Keratinocyte (primary cell): ENCODE data around the gene HOXB2. TPM values are rescaled to one million over a fixed set of nuclear protein-coding genes. Genes with fewer than 3 reads are reported as not detected.

Source experiments
- DNase-seq: peaks from one replicate; pipeline ENCODE4 v3.0.0-alpha.2; 2011; ENCODE audit warnings: low read depth, missing footprints, low spot score
- FAIRE-seq: peaks from 2 replicates; lab custom pipeline; 2011; peaks lifted over from hg19 to GRCh38; lab: Jason Lieb, UNC
- H2AFZ ChIP-seq: 2 replicates; pipeline ENCODE4 v1.6.0; 2012; ENCODE audit warnings: low read length, control low read depth, inconsistent platforms; ENCODE audit not compliant: control insufficient read depth
- H3K27ac ChIP-seq: 2 replicates; pipeline ENCODE4 v1.5.1; 2011; ENCODE audit warnings: low read length; ENCODE audit not compliant: control insufficient read depth, insufficient read depth
- H3K27me3 ChIP-seq: 3 replicates; pipeline ENCODE4 v1.6.0; 2011; ENCODE audit warnings: low read length; ENCODE audit not compliant: control insufficient read depth, insufficient read depth; ENCODE audit errors: extremely low read depth
- H3K36me3 ChIP-seq, 2 experiments: 2 replicates in 1 of 2; 3 replicates in 1 of 2; pipeline ENCODE4 v1.5.1; 2011; ENCODE audit warnings: low read length in 2 of 2, mild to moderate bottlenecking in 1 of 2; ENCODE audit not compliant: control insufficient read depth in 2 of 2, insufficient read depth in 2 of 2; ENCODE audit errors: extremely low read depth in 1 of 2
- H3K4me1 ChIP-seq: 3 replicates; pipeline ENCODE4 v1.5.1; 2011; ENCODE audit warnings: low read length; ENCODE audit not compliant: control insufficient read depth, insufficient read depth; ENCODE audit errors: extremely low read depth
- H3K4me2 ChIP-seq: 3 replicates; pipeline ENCODE4 v1.6.0; 2011; ENCODE audit warnings: low read depth, low read length; ENCODE audit not compliant: control insufficient read depth, insufficient read depth; ENCODE audit errors: extremely low read depth
- H3K4me3 ChIP-seq, 3 experiments: fragments of 200-600 bp in 1 of 3; sonication (generic) in 1 of 3; 2 replicates in 2 of 3; 3 replicates in 1 of 3; pipeline ENCODE4 v1.5.1; 2011 to 2016; ENCODE audit warnings: low read length in 3 of 3, mild to moderate bottlenecking in 3 of 3, control low read depth in 2 of 3, inconsistent platforms in 1 of 3, low read depth in 1 of 3, mixed read lengths in 1 of 3, mixed run types in 1 of 3, moderate library complexity in 1 of 3; ENCODE audit not compliant: control insufficient read depth in 2 of 3, insufficient read depth in 2 of 3; ENCODE audit errors: extremely low read depth in 1 of 3
- H3K79me2 ChIP-seq: 2 replicates; pipeline ENCODE4 v1.6.0; 2012; ENCODE audit warnings: low read length; ENCODE audit not compliant: control insufficient read depth, insufficient read depth
- H3K9ac ChIP-seq: 3 replicates; pipeline ENCODE4 v1.6.0; 2011; ENCODE audit warnings: low read length; ENCODE audit not compliant: control insufficient read depth, insufficient read depth; ENCODE audit errors: extremely low read depth
- H3K9me1 ChIP-seq: 3 replicates; pipeline ENCODE4 v1.6.0; 2011; ENCODE audit warnings: low read length; ENCODE audit not compliant: control insufficient read depth, insufficient read depth; ENCODE audit errors: extremely low read depth
- H3K9me3 ChIP-seq: 2 replicates; pipeline ENCODE4 v1.5.1; 2012; ENCODE audit warnings: low read depth, low read length; ENCODE audit not compliant: control insufficient read depth
- H4K20me1 ChIP-seq: 3 replicates; pipeline ENCODE4 v1.6.0; 2011; ENCODE audit warnings: low read length; ENCODE audit not compliant: control insufficient read depth, insufficient read depth; ENCODE audit errors: extremely low read depth
- CTCF ChIP-seq, 3 experiments: IDR thresholded peaks in 1 of 3; conservative IDR thresholded peaks in 1 of 3; optimal IDR thresholded peaks in 1 of 3; 2 replicates in 2 of 3; 3 replicates in 1 of 3; pipeline versions ENCODE3 to v1.5.1; 2011; ENCODE audit warnings: low read length in 3 of 3, mild to moderate bottlenecking in 3 of 3, moderate library complexity in 2 of 3, control low read depth in 1 of 3, inconsistent platforms in 1 of 3; ENCODE audit not compliant: insufficient read depth in 2 of 3; ENCODE audit errors: extremely low read depth in 1 of 3
- EZH2 ChIP-seq: IDR thresholded peaks from one replicate; pipeline ENCODE4 v1.6.1; 2012; ENCODE audit warnings: inconsistent platforms, mild to moderate bottlenecking, low read length, moderate library complexity
- dilution Hi-C: fragments of 300-500 bp; cut with MboI; formaldehyde crosslinking; loops from one replicate; pipeline ENCODE4 v1.7.0; 2020; ENCODE audit warnings: low sequenced_read_pairs; ENCODE audit not compliant: extremely low pct_ligation_motif_present
- polyA plus RNA-seq, 5 experiments: library from polyadenylated mRNA; depleted of rRNA in 3 of 5; stranded (reverse) in 3 of 5; stranded (forward) in 1 of 5; unstranded in 1 of 5; fragments of >200 nt; gene quantifications; 1 replicate in 1 of 5; 2 replicates in 3 of 5; 3 replicates in 1 of 5; pipeline versions ENCODE4 v1.2.1 to v1.2.3, GENCODE V29; 2011 to 2012; ENCODE audit warnings: missing spikeins in 2 of 5, low read depth in 1 of 5, low replicate concordance in 1 of 5

HOXB2 gene
- polyA plus RNA-seq, 1 donor (not counting 4 experiments of a cell fraction or from before 2014, with no cell fraction given): 3.8 TPM

GRCh38 chr17:48564188-48565021 lies 19.5 kb upstream of the HOXB2 start:
- H3K4me2 ChIP-seq: peak overlapping the region; percentile 71
- no peaks in the 10 kb centered on the region for H3K4me1 ChIP-seq
- dilution Hi-C loops: no loop called here
- H3K9me1 ChIP-seq: no peaks in the 10 kb centered on the region
- no peak overlapping the region for H3K27ac ChIP-seq
- TF ChIP-seq EZH2: peak; percentile 61
- no peak for TF ChIP-seq CTCF (optimal IDR thresholded peaks at IDR 0.05 in 1 of 3, IDR thresholded peaks at IDR 0.05 in 1 of 3, conservative IDR thresholded peaks at IDR 0.05 in 1 of 3; ENCODE audit: extremely low read depth in 1 of 3, insufficient read depth in 2 of 3, low read length in 3 of 3)
- H3K36me3 ChIP-seq: peaks cover 0 to 3% of the 10 kb centered on the region in 2 experiments
- FAIRE-seq: no peak
- peak overlapping the region; percentile 67 for H2AFZ ChIP-seq
- no peak for DNase-seq
- no peak overlapping the region for H3K9ac ChIP-seq
- peaks cover 56% of the 10 kb centered on the region for H3K27me3 ChIP-seq
- peak overlapping the region in 2 of 3 experiments; percentile 45 to 58 for H3K4me3 ChIP-seq
- H3K79me2 ChIP-seq: no peaks in the 10 kb centered on the region
- no peaks in the 10 kb centered on the region for H4K20me1 ChIP-seq
- H3K9me3 ChIP-seq: no peaks in the 10 kb centered on the region

DNA sequence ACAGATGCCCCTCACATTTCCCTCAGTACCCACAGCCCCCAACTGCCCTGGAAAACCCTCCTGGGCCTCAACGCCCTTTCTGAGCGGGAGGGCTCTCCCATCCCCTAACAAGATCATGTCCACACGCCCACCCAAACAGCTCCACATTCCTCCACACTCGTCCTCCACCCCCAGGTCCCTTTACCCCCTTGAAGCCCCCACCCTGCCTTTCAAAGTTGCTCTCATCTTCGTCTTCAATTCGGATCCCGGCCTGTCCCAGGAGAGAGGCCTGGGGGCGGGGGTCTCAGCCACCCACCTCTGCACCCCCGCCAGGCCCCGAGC lies 18.9 kb upstream of the HOXB2 start:
- Histone ChIP-seq H3K27me3 (peaks cover 54% of the 10 kb centered on the region), H3K4me1 (no peaks in the 10 kb centered on the region), H3K4me3 (no peak overlapping the region), H3K79me2 (no peaks in the 10 kb centered on the region), H3K4me2 (peak overlapping the region; percentile 7), H3K9me1 (no peaks in the 10 kb centered on the region), H3K27ac (no peak overlapping the region), H3K36me3 (peaks cover 0 to 3% of the 10 kb centered on the region in 2 experiments), H3K9me3 (no peaks in the 10 kb centered on the region), H4K20me1 (no peaks in the 10 kb centered on the region), H3K9ac (no peak overlapping the region), H2AFZ (no peak overlapping the region)
- DNase-seq (no peak), FAIRE-seq (no peak)
- TF ChIP-seq CTCF (optimal IDR thresholded peaks at IDR 0.05 in 1 of 3, IDR thresholded peaks at IDR 0.05 in 1 of 3, conservative IDR thresholded peaks at IDR 0.05 in 1 of 3; ENCODE audit: extremely low read depth in 1 of 3, insufficient read depth in 2 of 3, low read length in 3 of 3): no peak
- TF ChIP-seq EZH2: no peak
- dilution Hi-C loops: no loop called here
